H1 (cell line): ENCODE results near the gene DYRK1A. TPM values are rescaled to one million over a fixed set of nuclear protein-coding genes. Genes with fewer than 3 reads are reported as not detected.

Experiments used
- CTCF ChIA-PET: fragments of 300-600 bp; sonication (Branson Sonifier 250); formaldehyde crosslinking; loops from one replicate; lab custom pipeline; 2021; ENCODE audit not compliant: partially characterized antibody; lab: Charles Lee
- POLR2A ChIA-PET: fragments of 300-600 bp; sonication (Branson Sonifier 250); formaldehyde crosslinking; loops from one replicate; lab custom pipeline; 2021; ENCODE audit warnings: inconsistent platforms; ENCODE audit not compliant: partially characterized antibody; lab: Charles Lee
- DNase-seq, 2 experiments: peaks; one replicate each; pipeline versions ENCODE4 v3.0.0 to v3.0.0-alpha.2; 2010 to 2022; ENCODE audit warnings: low spot score in 2 of 2, low read depth in 1 of 2, mixed read lengths in 1 of 2
- FAIRE-seq: peaks from 2 replicates; lab custom pipeline; 2011; peaks lifted over from hg19 to GRCh38; lab: Jason Lieb, UNC
- H2AFZ ChIP-seq: 2 replicates; pipeline ENCODE4 v1.8.1; 2012; ENCODE audit warnings: low read length, inconsistent platforms
- H2AK5ac ChIP-seq: 2 replicates; pipeline ENCODE4 v1.6.1; 2013; ENCODE audit warnings: low read depth, low read length
- H2BK120ac ChIP-seq: replicated peaks from 2 replicates; pipeline ENCODE3; 2013; ENCODE audit warnings: low read depth, low read length, inconsistent platforms
- H2BK12ac ChIP-seq: 2 replicates; pipeline ENCODE4 v1.6.1; 2013; ENCODE audit warnings: low read depth, low read length
- H2BK15ac ChIP-seq: 2 replicates; pipeline ENCODE4 v1.6.1; 2013; ENCODE audit warnings: low read length
- H2BK20ac ChIP-seq: 2 replicates; pipeline ENCODE4 v1.6.1; 2013; ENCODE audit warnings: low read length
- H2BK5ac ChIP-seq: 2 replicates; pipeline ENCODE4 v1.6.1; 2013; ENCODE audit warnings: low read depth, low read length
- H3K14ac ChIP-seq: 2 replicates; pipeline ENCODE4 v1.6.1; 2013; ENCODE audit warnings: inconsistent platforms; ENCODE audit not compliant: insufficient read length
- H3K18ac ChIP-seq: 2 replicates; pipeline ENCODE4 v1.6.1; 2013; ENCODE audit warnings: low read length; ENCODE audit errors: extremely low read depth
- H3K23ac ChIP-seq: 2 replicates; pipeline ENCODE4 v1.6.1; 2013; ENCODE audit warnings: inconsistent platforms; ENCODE audit not compliant: insufficient read length
- H3K23me2 ChIP-seq: 2 replicates; pipeline ENCODE4 v1.6.1; 2013; ENCODE audit warnings: low read depth, low read length
- H3K27ac ChIP-seq: 2 replicates; pipeline ENCODE4 v1.6.1; 2011; ENCODE audit warnings: low read depth, low read length, inconsistent platforms
- H3K27me3 ChIP-seq, 4 experiments: replicated peaks in 1 of 4; 1 replicate in 1 of 4; 2 replicates in 3 of 4; pipeline versions ENCODE4 v1.6.1 to v1.8.1; 2011 to 2013; ENCODE audit warnings: low read length in 3 of 4, mild to moderate bottlenecking in 3 of 4, inconsistent platforms in 2 of 4, mixed read lengths in 2 of 4, moderate library complexity in 1 of 4; ENCODE audit not compliant: control insufficient read depth in 3 of 4, insufficient read depth in 3 of 4; ENCODE audit errors: extremely low read depth in 1 of 4
- H3K36me3 ChIP-seq, 4 experiments: 2 replicates each; pipeline versions ENCODE4 v1.6.1 to v1.8.1; 2011 to 2013; ENCODE audit warnings: mild to moderate bottlenecking in 4 of 4, low read length in 3 of 4, moderate library complexity in 2 of 4, control low read depth in 1 of 4, inconsistent platforms in 1 of 4; ENCODE audit not compliant: insufficient read depth in 4 of 4, control insufficient read depth in 2 of 4
- H3K4ac ChIP-seq: replicated peaks from 2 replicates; pipeline ENCODE3; 2013; ENCODE audit warnings: low read length, low read depth, mixed read lengths, inconsistent platforms; ENCODE audit not compliant: insufficient read length
- H3K4me1 ChIP-seq, 4 experiments: replicated peaks in 1 of 4; 1 replicate in 1 of 4; 2 replicates in 3 of 4; pipeline versions ENCODE4 v1.6.1 to v1.8.1; 2011 to 2013; ENCODE audit warnings: low read length in 3 of 4, inconsistent platforms in 2 of 4, mixed read lengths in 1 of 4; ENCODE audit not compliant: insufficient read depth in 4 of 4, control insufficient read depth in 3 of 4
- H3K4me2 ChIP-seq, 2 experiments: 2 replicates each; pipeline versions ENCODE4 v1.6.1 to v1.8.1; 2011 to 2013; ENCODE audit warnings: low read depth in 2 of 2, low read length in 2 of 2, control low read depth in 1 of 2, inconsistent platforms in 1 of 2, mild to moderate bottlenecking in 1 of 2; ENCODE audit not compliant: insufficient read depth in 1 of 2
- H3K4me3 ChIP-seq, 4 experiments: fragments of 200-600, 300-600 bp in 1 of 4; sonication (generic), shearing (Covaris generic), sonication (Bioruptor Twin) in 1 of 4; 2 replicates each; pipeline versions ENCODE4 v1.5.1 to v1.8.1; 2011 to 2016; ENCODE audit warnings: low read length in 4 of 4, low read depth in 3 of 4, control low read depth in 2 of 4, inconsistent platforms in 2 of 4, mild to moderate bottlenecking in 2 of 4, mixed read lengths in 1 of 4, moderate library complexity in 1 of 4; ENCODE audit not compliant: insufficient read depth in 2 of 4; ENCODE audit errors: extremely low read depth in 1 of 4
- H3K56ac ChIP-seq: replicated peaks from 2 replicates; pipeline ENCODE3; 2013; ENCODE audit warnings: low read depth, mild to moderate bottlenecking, mixed read lengths, low read length, inconsistent platforms; ENCODE audit not compliant: insufficient read length
- H3K79me1 ChIP-seq: 2 replicates; pipeline ENCODE4 v1.6.1; 2013; ENCODE audit warnings: low read depth, low read length, control low read depth
- H3K79me2 ChIP-seq, 2 experiments: 2 replicates each; pipeline versions ENCODE4 v1.6.1 to v1.8.1; 2012 to 2013; ENCODE audit warnings: low read length in 2 of 2, mild to moderate bottlenecking in 2 of 2, inconsistent platforms in 1 of 2; ENCODE audit not compliant: insufficient read depth in 2 of 2, control insufficient read depth in 1 of 2
- H3K9ac ChIP-seq, 4 experiments: replicated peaks in 1 of 4; 1 replicate in 1 of 4; 2 replicates in 3 of 4; pipeline versions ENCODE4 v1.6.1 to v1.8.1; 2011 to 2013; ENCODE audit warnings: low read depth in 3 of 4, low read length in 3 of 4, control low read depth in 2 of 4, mild to moderate bottlenecking in 2 of 4, moderate library complexity in 2 of 4, inconsistent platforms in 1 of 4; ENCODE audit errors: extremely low read depth in 1 of 4
- H3K9me3 ChIP-seq, 2 experiments: 2 replicates each; pipeline versions ENCODE4 v1.6.1 to v1.8.1; 2012 to 2013; ENCODE audit warnings: mild to moderate bottlenecking in 2 of 2, moderate library complexity in 2 of 2, control low read depth in 1 of 2, inconsistent platforms in 1 of 2, low read depth in 1 of 2, low read length in 1 of 2, mixed read lengths in 1 of 2; ENCODE audit not compliant: insufficient read depth in 2 of 2
- H4K20me1 ChIP-seq, 2 experiments: replicated peaks in 1 of 2; 2 replicates each; pipeline versions ENCODE3 to v1.8.1; 2011 to 2013; ENCODE audit warnings: inconsistent platforms in 2 of 2, low read length in 2 of 2, mild to moderate bottlenecking in 1 of 2; ENCODE audit not compliant: insufficient read depth in 2 of 2, control insufficient read depth in 1 of 2
- H4K5ac ChIP-seq: 2 replicates; pipeline ENCODE4 v1.6.1; 2013; ENCODE audit warnings: low read length, low read depth, mixed read lengths, inconsistent platforms; ENCODE audit not compliant: insufficient read length
- H4K8ac ChIP-seq: 2 replicates; pipeline ENCODE4 v1.8.0; 2013; ENCODE audit warnings: mild to moderate bottlenecking, moderate library complexity, low read length, inconsistent platforms; ENCODE audit not compliant: insufficient read depth; ENCODE audit errors: extremely low read depth
- H4K91ac ChIP-seq: replicated peaks from 2 replicates; pipeline ENCODE3; 2013; ENCODE audit warnings: low read length, mixed read lengths, inconsistent platforms; ENCODE audit not compliant: insufficient read length
- BACH1 ChIP-seq: IDR thresholded peaks from 2 replicates; pipeline ENCODE4 v1.6.1; 2012; ENCODE audit warnings: low read length, improper control_type of control experiment
- CBX8 ChIP-seq: fragments of 300-800, 300-1000 bp; sonication (generic); IDR thresholded peaks from 2 replicates; pipeline ENCODE4 v1.7.1; 2016; ENCODE audit warnings: low read depth, low read length, borderline replicate concordance
- CHD2 ChIP-seq: IDR thresholded peaks from 2 replicates; pipeline ENCODE4 v1.6.1; 2012; ENCODE audit warnings: low read length, improper control_type of control experiment
- CTCF ChIP-seq, 3 experiments: IDR thresholded peaks; 1 replicate in 2 of 3; 2 replicates in 1 of 3; pipeline versions ENCODE4 v1.5.1 to v1.6.1; 2011; ENCODE audit warnings: low read length in 3 of 3, mild to moderate bottlenecking in 3 of 3, inconsistent platforms in 2 of 3, low read depth in 1 of 3, moderate library complexity in 1 of 3; ENCODE audit not compliant: insufficient read depth in 1 of 3; ENCODE audit errors: control extremely low read depth in 1 of 3
- EGR1 ChIP-seq: IDR thresholded peaks from 2 replicates; pipeline ENCODE4 v1.6.1; 2011; ENCODE audit warnings: low read depth, low read length, borderline replicate concordance
- EZH2 ChIP-seq: fragments of 200-600 bp; sonication (generic); IDR thresholded peaks from 2 replicates; pipeline ENCODE4 v1.7.1; 2012; ENCODE audit warnings: low read depth, mild to moderate bottlenecking, moderate library complexity, low read length, inconsistent platforms; ENCODE audit not compliant: severe bottlenecking
- GTF2F1 ChIP-seq: IDR thresholded peaks from 2 replicates; pipeline ENCODE4 v1.6.1; 2012; ENCODE audit warnings: low read depth, low read length, improper control_type of control experiment, borderline replicate concordance
- JUN ChIP-seq: IDR thresholded peaks from 2 replicates; pipeline ENCODE4 v1.6.1; 2011; ENCODE audit warnings: low read depth, mild to moderate bottlenecking, improper control_type of control experiment, low read length
- MAX ChIP-seq: IDR thresholded peaks from 2 replicates; pipeline ENCODE4 v1.6.1; 2012; ENCODE audit warnings: inconsistent platforms
- NRF1 ChIP-seq: IDR thresholded peaks from 2 replicates; pipeline ENCODE4 v1.6.1; 2011; ENCODE audit warnings: mild to moderate bottlenecking, low read depth, low read length, improper control_type of control experiment
- SUZ12 ChIP-seq: fragments of 200-600 bp; sonication (generic); IDR thresholded peaks from 2 replicates; pipeline ENCODE4 v1.6.1; 2012; ENCODE audit warnings: mild to moderate bottlenecking, inconsistent platforms, low read length, moderate library complexity, mixed read lengths
- TCF12 ChIP-seq: IDR thresholded peaks from 2 replicates; pipeline ENCODE4 v1.6.1; 2011; ENCODE audit warnings: low read depth, mild to moderate bottlenecking, low read length
- WGBS, 2 experiments: shearing (Covaris generic) in 1 of 2; methylation state at CpG; one replicate each; pipeline versions ENCODE4 v1.1.6 to v1.1.7; 2013 to 2015; ENCODE audit warnings: low lambda C conversion rate in 2 of 2, mixed read lengths in 2 of 2, inconsistent platforms in 1 of 2, low coverage in 1 of 2, missing lambda C conversion rate in 1 of 2; ENCODE audit not compliant: insufficient replicate concordance in 2 of 2, insufficient coverage in 1 of 2, insufficient read length in 1 of 2; ENCODE audit errors: extremely low coverage in 1 of 2, missing lambda C conversion rate in 1 of 2; 5-methylcytosine and 5-hydroxymethylcytosine counted together
- polyA plus RNA-seq, 7 experiments: library from polyadenylated mRNA; depleted of rRNA in 3 of 7; stranded (reverse) in 5 of 7; unstranded in 2 of 7; fragments of >200 nt in 5 of 7; fragments of 200-250 nt in 2 of 7; gene quantifications; 1 replicate in 5 of 7; 2 replicates in 1 of 7; 4 replicates in 1 of 7; pipeline versions ENCODE4 v1.2.1 to v1.2.3, GENCODE V29; 2011 to 2013; ENCODE audit warnings: missing spikeins in 2 of 7, mixed read lengths in 2 of 7
- total RNA-seq: library from RNA; stranded (reverse); fragmentation: NEBNext Ultra II Directional; extraction: Animal tissue kit (Norgen Biotek cat#: 25700); gene quantifications from 2 replicates; pipeline ENCODE4 v1.2.1, GENCODE V29; 2021

DYRK1A gene
- total and polyA plus RNA-seq, 2 of the 8 experiments (the other 6 are each of a cell fraction or from before 2014, with no cell fraction given), result 61.1 to 62.2 TPM

- no peak overlapping the region for H2BK120ac ChIP-seq
- no peak overlapping the region for H3K9ac ChIP-seq
- H3K79me2 ChIP-seq, result no peaks in the 10 kb centered on the region
- H2BK5ac ChIP-seq, result no peak overlapping the region
- H4K8ac ChIP-seq, result no peak overlapping the region
- no peak overlapping the region for H4K5ac ChIP-seq
- H4K20me1 ChIP-seq, result no peaks in the 10 kb centered on the region
- no peak overlapping the region for H3K23ac ChIP-seq
- no peak overlapping the region for H2BK12ac ChIP-seq
- peak overlapping the region; percentile 76; the same call in 1 of the 2 replicates for H2AFZ ChIP-seq
- H3K27me3 ChIP-seq, result no peaks in the 10 kb centered on the region
- 94% methylated on average over 2 of the region's 2 CpGs; no CpG with 5 or more reads in 1 of the 2 experiments for WGBS, 2 experiments
- H3K23me2 ChIP-seq, result no peaks in the 10 kb centered on the region
- H2BK20ac ChIP-seq, result no peak overlapping the region
- POLR2A ChIA-PET, result no interaction called here
- H3K4ac ChIP-seq, result no peak overlapping the region
- DNase-seq, result no peak
- H3K4me1 ChIP-seq, result no peaks in the 10 kb centered on the region
- H4K91ac ChIP-seq, result no peak overlapping the region
- no peak overlapping the region for H2AK5ac ChIP-seq
- FAIRE-seq, result no peak
- H2BK15ac ChIP-seq, result no peak overlapping the region
- H3K4me2 ChIP-seq, result no peak overlapping the region
- CTCF ChIA-PET, result no interaction called here
- H3K14ac ChIP-seq, result no peak overlapping the region
- H3K36me3 ChIP-seq, result no peaks in the 10 kb centered on the region
- no peak overlapping the region for H3K27ac ChIP-seq
- H3K18ac ChIP-seq, result no peak overlapping the region
- H3K56ac ChIP-seq, result no peak overlapping the region
- no peak overlapping the region for H3K4me3 ChIP-seq
- H3K9me3 ChIP-seq, result no peaks in the 10 kb centered on the region
- no peaks in the 10 kb centered on the region for H3K79me1 ChIP-seq
- TF ChIP-seq CTCF (IDR thresholded peaks at IDR 0.05; ENCODE audit: control extremely low read depth in 1 of 3, insufficient read depth in 1 of 3, low read depth in 1 of 3, low read length in 3 of 3), result no peak
- no peak for TF ChIP-seq SUZ12
- no peak for TF ChIP-seq EGR1
- TF ChIP-seq MAX, result no peak
- TF ChIP-seq JUN, result no peak
- no peak for TF ChIP-seq GTF2F1
- TF ChIP-seq NRF1, result no peak
- TF ChIP-seq TCF12, result no peak
- no peak for TF ChIP-seq BACH1
- no peak for TF ChIP-seq CHD2
- no peak for TF ChIP-seq CBX8
- no peak for TF ChIP-seq EZH2
These were observed 42.0 kb upstream of the DYRK1A start for GRCh38 chr21:37324558-37324957.
